Neural cell (in vitro differentiated cells): ENCODE data around the gene HOXA10.

Experiments used
- EZH2 ChIP-seq: fragments of 200-600, 300-800 bp; shearing (Covaris generic), sonication (generic); IDR thresholded peaks from 2 replicates; pipeline ENCODE4 v1.6.1; 2014; ENCODE audit warnings: antibody characterized with exemption, low read length, borderline replicate concordance, mild to moderate bottlenecking; ENCODE audit not compliant: insufficient read depth, poor library complexity, severe bottlenecking
- TAF1 ChIP-seq: IDR thresholded peaks from 2 replicates; pipeline ENCODE4 v1.6.1; 2012; ENCODE audit warnings: low read depth
- TF ChIP-seq, protein P1 (sequence below): fragments of 450-650 bp; IDR thresholded peaks from 2 replicates; pipeline ENCODE4 v1.5.1; 2014; ENCODE audit warnings: antibody characterized with exemption, mild to moderate bottlenecking, moderate library complexity; ENCODE audit not compliant: poor library complexity, severe bottlenecking

DNA sequence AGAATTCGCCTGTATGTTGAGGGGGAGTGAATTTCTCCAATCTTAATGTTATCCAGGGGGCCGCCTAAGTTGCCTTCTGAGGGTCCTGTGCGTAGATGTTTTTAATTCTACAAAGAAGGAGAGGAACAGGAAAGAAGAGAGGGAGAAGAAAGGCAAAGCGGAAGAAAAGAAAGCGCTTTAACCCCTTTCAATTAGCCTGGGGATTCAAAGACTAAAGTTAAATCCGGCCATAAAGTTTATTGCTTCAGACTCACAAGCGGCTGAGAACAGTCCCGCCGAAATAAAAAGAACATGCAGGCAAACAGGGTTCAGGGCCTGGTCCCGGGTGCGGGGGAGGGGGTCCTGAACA lies 35.2 kb downstream of the HOXA10 start:
- TF ChIP-seq, protein P1, sequence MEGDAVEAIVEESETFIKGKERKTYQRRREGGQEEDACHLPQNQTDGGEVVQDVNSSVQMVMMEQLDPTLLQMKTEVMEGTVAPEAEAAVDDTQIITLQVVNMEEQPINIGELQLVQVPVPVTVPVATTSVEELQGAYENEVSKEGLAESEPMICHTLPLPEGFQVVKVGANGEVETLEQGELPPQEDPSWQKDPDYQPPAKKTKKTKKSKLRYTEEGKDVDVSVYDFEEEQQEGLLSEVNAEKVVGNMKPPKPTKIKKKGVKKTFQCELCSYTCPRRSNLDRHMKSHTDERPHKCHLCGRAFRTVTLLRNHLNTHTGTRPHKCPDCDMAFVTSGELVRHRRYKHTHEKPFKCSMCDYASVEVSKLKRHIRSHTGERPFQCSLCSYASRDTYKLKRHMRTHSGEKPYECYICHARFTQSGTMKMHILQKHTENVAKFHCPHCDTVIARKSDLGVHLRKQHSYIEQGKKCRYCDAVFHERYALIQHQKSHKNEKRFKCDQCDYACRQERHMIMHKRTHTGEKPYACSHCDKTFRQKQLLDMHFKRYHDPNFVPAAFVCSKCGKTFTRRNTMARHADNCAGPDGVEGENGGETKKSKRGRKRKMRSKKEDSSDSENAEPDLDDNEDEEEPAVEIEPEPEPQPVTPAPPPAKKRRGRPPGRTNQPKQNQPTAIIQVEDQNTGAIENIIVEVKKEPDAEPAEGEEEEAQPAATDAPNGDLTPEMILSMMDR, result no peak
- TF ChIP-seq EZH2 (no peak), TAF1 (no peak)
